Posterior vena cava (tissue), 2 donors: ENCODE data around the gene POU3F2. TPM values are rescaled to one million over a fixed set of nuclear protein-coding genes. Genes with fewer than 3 reads are reported as not detected.

Experiments
- DNase-seq: peaks from one replicate; pipeline ENCODE4 v3.0.0-alpha.2; 2020; ENCODE audit warnings: low spot score
- intact Hi-C, 2 donors: fragments of 100-400 bp; cut with DNase I; formaldehyde crosslinking; loops; one replicate each; pipeline versions ENCODE4 v1.14.1 to v1.14.2; 2022 to 2023
- total RNA-seq, 2 donors: library from RNA; stranded (reverse); fragmentation: NEBNext Ultra II Directional; extraction: Animal tissue kit (Norgen Biotek cat#: 25700); gene quantifications; one replicate each; pipeline ENCODE4 v1.2.1, GENCODE V29; 2021
- donor health status: DM: yes; HTN: yes; CAD: no.
- donor health status: DM: yes; HTN: yes; CAD: no.

POU3F2 gene
- total RNA-seq, 2 donors from 2014 or later, result not detected

GRCh38 chr6:98828211-98828788, 6.1 kb upstream of the POU3F2 start:
- no peak for DNase-seq
- intact Hi-C loops, result no loop called here

DNA sequence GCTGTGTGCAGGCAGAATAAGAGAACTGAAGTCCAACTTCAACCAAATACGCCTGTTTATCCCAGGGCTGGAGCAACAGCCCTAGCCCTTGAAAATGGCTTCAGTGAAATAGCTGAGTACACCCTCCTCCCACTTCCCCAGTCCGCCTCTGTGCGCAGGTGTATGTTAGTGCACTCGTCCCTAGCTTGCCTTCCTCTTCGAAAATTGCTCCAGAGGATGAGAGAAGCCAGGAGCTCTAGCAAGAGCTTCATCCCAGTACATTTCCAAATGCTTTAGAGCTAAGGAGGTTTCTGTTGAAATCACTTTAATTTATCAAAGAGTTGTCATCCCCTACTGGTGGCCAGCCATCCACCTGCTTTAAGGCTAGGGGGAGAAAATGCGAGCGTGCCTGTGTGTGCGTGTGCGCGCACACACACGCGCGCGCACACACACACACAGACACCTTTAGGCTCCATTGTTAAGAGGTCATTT, 5.4 kb upstream of the POU3F2 start:
- intact Hi-C loops, result no loop called here
- no peak for DNase-seq

DNA sequence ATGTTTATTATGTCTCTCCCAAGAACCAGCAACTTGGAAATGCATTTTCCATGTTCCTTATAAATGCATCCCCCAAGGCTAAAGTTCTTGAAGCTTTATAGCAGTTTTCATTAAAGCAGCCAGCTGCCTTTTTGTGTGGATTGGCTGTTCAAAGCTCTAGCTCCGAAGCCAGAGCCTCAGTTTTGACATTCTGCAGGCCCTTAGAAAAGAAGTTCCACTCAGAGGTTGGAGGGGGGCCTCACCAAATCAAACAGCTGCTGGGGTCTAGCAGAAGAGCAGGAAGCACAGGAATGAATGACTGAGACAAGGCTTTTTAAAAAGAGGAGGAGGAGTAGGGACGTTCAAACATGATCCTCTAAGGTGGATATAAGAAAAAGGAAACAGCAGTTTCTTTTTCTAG, 4.2 kb upstream of the POU3F2 start:
- DNase-seq, result no peak
- intact Hi-C loops, result no loop called here

GRCh38 chr6:98831057-98831958, 3.1 kb upstream of the POU3F2 start:
- intact Hi-C loops, result no loop called here
- no peak for DNase-seq

GRCh38 chr6:98831959-98832283, 2.5 kb upstream of the POU3F2 start:
- intact Hi-C loops, result no loop called here
- DNase-seq, result no peak

GRCh38 chr6:98832284-98833056, 1.9 kb upstream of the POU3F2 start:
- intact Hi-C loops, result no loop called here
- DNase-seq, result peak; percentile 81

DNA sequence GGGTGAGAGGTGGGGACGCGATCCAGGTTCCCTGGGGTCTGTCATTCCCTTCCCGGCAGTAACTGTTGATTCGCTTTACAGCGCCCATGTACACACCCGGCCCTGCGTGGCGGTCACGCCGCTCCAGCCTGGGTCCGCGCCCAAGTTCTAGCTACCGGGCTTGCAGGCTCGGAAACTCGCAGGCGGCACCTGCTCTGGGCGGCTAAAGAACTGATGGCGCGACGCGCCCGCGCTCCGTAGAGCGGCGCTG, 1.4 kb upstream of the POU3F2 start:
- DNase-seq, result peak; percentile 83
- intact Hi-C loops, result no loop called here

DNA sequence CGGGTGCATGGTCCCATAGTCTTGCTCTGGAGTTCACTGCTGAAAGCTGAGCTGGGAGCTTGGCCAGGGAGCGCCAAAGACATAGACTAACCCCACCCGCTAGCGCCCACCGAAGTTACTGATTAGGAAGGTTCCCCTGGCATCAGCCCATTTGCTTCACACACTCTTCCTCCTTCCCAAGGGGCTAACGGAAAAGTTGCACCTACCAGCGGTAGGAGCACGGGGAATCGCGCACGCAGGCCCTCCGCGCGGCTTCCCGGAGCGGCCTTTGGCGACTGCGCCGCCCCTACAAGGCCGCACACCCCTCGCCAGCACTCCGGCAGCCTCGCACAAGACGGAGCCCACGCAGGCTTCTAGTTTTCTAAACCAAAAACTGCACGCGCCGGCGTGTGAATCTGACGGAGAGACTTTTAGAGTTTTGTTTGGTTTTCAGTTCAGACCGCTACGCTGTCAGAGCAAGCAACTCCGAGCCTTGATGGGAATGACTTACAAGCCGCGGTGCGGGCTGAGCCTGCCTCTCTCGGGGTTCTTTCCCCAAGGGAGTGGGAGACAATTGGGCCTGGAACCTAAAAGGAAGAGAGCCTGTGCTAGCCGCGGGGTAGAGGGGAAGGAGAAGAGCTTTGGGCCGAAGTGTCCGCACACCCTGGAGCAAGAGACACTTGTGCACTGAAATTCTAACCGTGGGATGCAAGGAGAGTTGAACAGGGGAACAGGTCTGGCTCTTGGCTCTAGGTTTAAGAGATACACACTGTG, 891 bp upstream of the POU3F2 start:
- intact Hi-C loops, result no loop called here
- DNase-seq, result peak; percentile 75

- peak; percentile 77 for DNase-seq
- intact Hi-C loops, result no loop called here
Observed at GRCh38 chr6:98835149-98836024, 1.0 kb downstream of the POU3F2 start.

DNA sequence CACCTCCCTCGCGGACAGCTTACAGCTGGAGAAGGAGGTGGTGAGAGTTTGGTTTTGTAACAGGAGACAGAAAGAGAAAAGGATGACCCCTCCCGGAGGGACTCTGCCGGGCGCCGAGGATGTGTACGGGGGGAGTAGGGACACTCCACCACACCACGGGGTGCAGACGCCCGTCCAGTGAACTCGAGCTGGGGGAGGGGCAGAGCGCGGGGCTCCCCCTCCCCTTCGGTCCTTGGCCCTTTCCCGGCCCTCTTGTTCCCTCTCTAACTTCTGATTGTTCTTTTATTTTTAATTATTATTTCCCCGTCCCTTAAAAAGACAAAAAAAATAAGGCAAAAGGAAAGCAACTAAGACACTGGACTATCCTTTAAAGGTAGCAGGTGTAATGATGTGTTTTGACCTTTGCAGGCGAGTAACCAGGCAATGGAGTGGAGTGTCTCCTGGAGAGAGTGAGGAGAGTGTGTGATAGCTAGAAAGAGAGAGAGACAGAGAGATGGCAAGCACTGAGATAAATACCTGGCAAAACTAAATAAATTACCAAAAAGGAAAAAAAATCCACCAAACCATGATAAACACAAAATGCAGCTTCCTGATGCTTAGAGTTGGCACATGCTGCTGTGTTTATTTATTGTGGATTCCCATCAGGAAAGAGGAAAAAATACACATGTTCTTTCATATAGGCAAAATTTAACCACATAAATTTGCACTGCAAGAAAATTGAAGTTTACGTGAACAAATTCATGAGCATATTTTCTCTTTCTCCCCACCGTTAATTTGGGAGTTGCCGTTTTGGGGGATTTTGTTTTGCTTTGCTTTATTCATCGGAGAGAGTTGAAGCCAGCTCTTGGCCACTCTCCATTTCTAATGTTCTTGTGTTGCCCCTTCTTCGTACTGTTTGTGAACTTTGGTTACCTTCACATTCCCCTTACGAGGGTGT, 1.9 kb downstream of the POU3F2 start:
- no peak for DNase-seq

GRCh38 chr6:98836962-98837944, 2.9 kb downstream of the POU3F2 start:
- no peak for DNase-seq
- intact Hi-C loops, result no loop called here

More for the DNA sequence above, 1.9 kb downstream of the POU3F2 start:
- intact Hi-C loops, result no loop called here

GRCh38 chr6:98838032-98838431, 3.7 kb downstream of the POU3F2 start:
- no peak for DNase-seq
- intact Hi-C loops, result no loop called here

DNA sequence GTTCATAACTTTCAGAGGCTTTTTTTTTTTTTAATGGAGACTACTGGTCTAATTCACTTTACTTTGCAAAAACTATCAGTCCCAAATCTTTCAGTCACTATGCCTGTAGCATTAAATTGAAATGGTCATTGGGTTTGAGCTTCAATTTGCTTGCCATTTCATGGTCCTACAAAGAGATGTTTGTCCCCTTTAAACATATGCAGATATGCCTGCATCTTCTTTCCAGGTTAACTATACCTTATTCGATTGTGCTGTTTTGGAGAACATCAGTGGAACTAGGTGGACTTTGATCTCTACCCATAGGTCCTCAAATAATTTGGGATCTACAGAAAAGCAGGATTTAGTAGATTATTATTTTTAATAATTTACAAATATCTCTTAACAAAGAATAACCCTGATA, 4.6 kb downstream of the POU3F2 start:
- no peak for DNase-seq
- intact Hi-C loops, result no loop called here

- intact Hi-C loops, result no loop called here
- DNase-seq, result no peak
Observed at GRCh38 chr6:98839781-98840361, 5.5 kb downstream of the POU3F2 start.

DNA sequence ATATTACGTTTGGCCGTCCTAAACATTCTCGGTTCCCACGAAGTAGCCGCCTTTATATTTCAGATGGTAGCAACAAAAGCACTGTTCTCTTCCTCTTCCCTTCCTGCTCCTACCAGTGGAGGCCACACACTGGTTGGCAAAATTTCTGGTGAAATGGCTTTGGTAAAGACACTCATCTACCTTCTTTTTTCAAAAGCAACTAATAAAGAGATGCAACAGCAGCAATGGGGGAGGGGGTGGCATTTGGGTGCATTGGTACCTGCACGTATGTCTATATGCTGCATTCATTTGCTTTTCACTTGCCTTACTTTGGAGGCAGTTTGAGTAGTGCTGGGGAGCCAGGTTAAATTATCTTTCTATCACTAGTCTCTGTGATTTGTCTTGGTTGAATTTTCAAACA, 6.0 kb downstream of the POU3F2 start:
- DNase-seq, result no peak
- intact Hi-C loops, result no loop called here

- no peak for DNase-seq
- intact Hi-C loops, result no loop called here
Observed at GRCh38 chr6:98840996-98841513, 6.7 kb downstream of the POU3F2 start.
